H1 (cell line): ENCODE data around the gene STK11IP. TPM values are rescaled to one million over a fixed set of nuclear protein-coding genes. Genes with fewer than 3 reads are reported as not detected.

Experiments
- CHD7 ChIP-seq: fragments of 300-600 bp; sonication (generic); IDR thresholded peaks from 2 replicates; pipeline ENCODE4 v1.7.1; 2012; ENCODE audit warnings: low read length, moderate library complexity, mild to moderate bottlenecking, inconsistent platforms; ENCODE audit not compliant: insufficient replicate concordance
- CREB1 ChIP-seq: IDR thresholded peaks from 2 replicates; pipeline ENCODE4 v1.6.1; 2012; ENCODE audit warnings: inconsistent platforms
- RXRA ChIP-seq: IDR thresholded peaks from 2 replicates; pipeline ENCODE4 v1.6.1; 2011; ENCODE audit warnings: low read depth, mild to moderate bottlenecking, low read length, moderate library complexity; ENCODE audit not compliant: insufficient read depth
- YY1 ChIP-seq: IDR thresholded peaks from 2 replicates; pipeline ENCODE4 v1.6.1; 2011; ENCODE audit warnings: low read depth, mild to moderate bottlenecking, low read length
- polyA plus RNA-seq, 7 experiments: library from polyadenylated mRNA; depleted of rRNA in 3 of 7; stranded (reverse) in 5 of 7; unstranded in 2 of 7; fragments of >200 nt in 5 of 7; fragments of 200-250 nt in 2 of 7; gene quantifications; 1 replicate in 5 of 7; 2 replicates in 1 of 7; 4 replicates in 1 of 7; pipeline versions ENCODE4 v1.2.1 to v1.2.3, GENCODE V29; 2011 to 2013; ENCODE audit warnings: missing spikeins in 2 of 7, mixed read lengths in 2 of 7
- total RNA-seq: library from RNA; stranded (reverse); fragmentation: NEBNext Ultra II Directional; extraction: Animal tissue kit (Norgen Biotek cat#: 25700); gene quantifications from 2 replicates; pipeline ENCODE4 v1.2.1, GENCODE V29; 2021

STK11IP gene
- total and polyA plus RNA-seq, 2 of the 8 experiments (the other 6 are each of a cell fraction or from before 2014, with no cell fraction given) = 18.5 to 29.6 TPM

- no peak for TF ChIP-seq CHD7
- no peak for TF ChIP-seq YY1
- no peak for TF ChIP-seq RXRA
- TF ChIP-seq CREB1 = no peak
Measured at GRCh38 chr2:219556413-219556812, 41.2 kb upstream of the STK11IP start (continued).
